IMR-90 (cell line): ENCODE measurements around the gene SPNS1.

ENCODE experiments used
- CTCF ChIP-seq: conservative IDR thresholded peaks from 2 replicates; pipeline ENCODE4 v1.5.1; 2012; ENCODE audit warnings: mild to moderate bottlenecking, low read depth, low read length, improper control_type of control experiment
- MAZ ChIP-seq: IDR thresholded peaks from 2 replicates; pipeline ENCODE4 v1.6.1; 2012; ENCODE audit warnings: low read depth, mild to moderate bottlenecking, low read length, improper control_type of control experiment, moderate library complexity, borderline replicate concordance
- POLR2A ChIP-seq: IDR thresholded peaks from 2 replicates; pipeline ENCODE4 v1.6.1; 2012; ENCODE audit warnings: mild to moderate bottlenecking, low read depth, low read length
- RCOR1 ChIP-seq: IDR thresholded peaks from 2 replicates; pipeline ENCODE4 v1.6.1; 2012; ENCODE audit warnings: mild to moderate bottlenecking, low read length, improper control_type of control experiment; ENCODE audit not compliant: insufficient replicate concordance
- SMC3 ChIP-seq: fragments of 150-350 bp; IDR thresholded peaks from 2 replicates; pipeline ENCODE4 v1.6.1; 2016; ENCODE audit warnings: low read depth, mild to moderate bottlenecking, antibody characterized with exemption, low read length, moderate library complexity
- USF2 ChIP-seq: fragments of 150-350 bp; IDR thresholded peaks from 2 replicates; pipeline ENCODE4 v1.6.1; 2017; ENCODE audit warnings: mild to moderate bottlenecking, antibody characterized with exemption, low read length, low read depth

- TF ChIP-seq RCOR1 (no peak), SMC3 (no peak), CTCF (no peak), MAZ (no peak), USF2 (no peak), POLR2A (no peak)
Measured at GRCh38 chr16:28958836-28959235, 15.7 kb upstream of the SPNS1 start.
